HepG2 (cell line): Measurements from ENCODE around the gene BCL2L13. TPM values are rescaled to one million over a fixed set of nuclear protein-coding genes. Genes with fewer than 3 reads are reported as not detected.
A peak's percentile ranks its signal among the peaks of the same experiment; 100 is the strongest.

ENCODE experiments used
- ASH2L ChIP-seq: fragments of 300-600, 200-600 bp; sonication (generic); IDR thresholded peaks from 2 replicates; pipeline ENCODE4 v1.7.0; 2017; ENCODE audit warnings: low read depth, mild to moderate bottlenecking, moderate library complexity, mixed read lengths, low read length; ENCODE audit not compliant: insufficient read length
- ELF1 ChIP-seq: sonication (generic); formaldehyde crosslinking; IDR thresholded peaks from 2 replicates; pipeline ENCODE4 v1.4.0; 2020; ENCODE audit warnings: missing genetic modification reagents
- GABPA ChIP-seq, 2 experiments: IDR thresholded peaks; 2 replicates each; pipeline ENCODE4 v1.6.1; 2011 to 2016; ENCODE audit warnings: low read depth in 2 of 2, low read length in 1 of 2, missing biosample characterization in 1 of 2, missing genetic modification characterization in 1 of 2
- GABPB1 ChIP-seq: IDR thresholded peaks from 2 replicates; pipeline ENCODE4 v1.6.1; 2016; ENCODE audit warnings: mild to moderate bottlenecking, missing genetic modification reagents, moderate library complexity, missing compliant biosample characterization
- GFI1 ChIP-seq: sonication (generic); formaldehyde crosslinking; IDR thresholded peaks from 2 replicates; pipeline ENCODE4 v1.5.0; 2020; ENCODE audit warnings: missing genetic modification reagents, mild to moderate bottlenecking, borderline replicate concordance
- HOXA3 ChIP-seq: sonication (generic); formaldehyde crosslinking; IDR thresholded peaks from 2 replicates; pipeline ENCODE4 v1.5.0; 2020; ENCODE audit warnings: missing genetic modification reagents
- KMT2B ChIP-seq: IDR thresholded peaks from 2 replicates; pipeline ENCODE4 v1.6.1; 2016; ENCODE audit warnings: missing genetic modification reagents, missing compliant biosample characterization
- POLR2AphosphoS5 ChIP-seq: IDR thresholded peaks from 2 replicates; pipeline ENCODE4 v1.6.1; 2012; ENCODE audit warnings: low read depth, low read length
- PRPF4 ChIP-seq: fragments of 200-400 bp; formaldehyde crosslinking; IDR thresholded peaks from 2 replicates; pipeline ENCODE4 v1.6.1; 2016; ENCODE audit warnings: low read length, low read depth; ENCODE audit not compliant: poor library complexity, severe bottlenecking
- SETDB1 ChIP-seq: sonication (generic); formaldehyde crosslinking; IDR thresholded peaks from 2 replicates; pipeline ENCODE4 v1.5.1; 2020; ENCODE audit warnings: missing genetic modification reagents, mild to moderate bottlenecking, borderline replicate concordance
- SSRP1 ChIP-seq: IDR thresholded peaks from 2 replicates; pipeline ENCODE4 v1.6.1; 2016; ENCODE audit warnings: control low read depth
- XBP1 ChIP-seq: sonication (generic); formaldehyde crosslinking; IDR thresholded peaks from 2 replicates; pipeline ENCODE4 v1.5.0; 2020; ENCODE audit warnings: missing genetic modification reagents
- ZBTB3 ChIP-seq: sonication (generic); formaldehyde crosslinking; IDR thresholded peaks from 2 replicates; pipeline ENCODE4 v1.4.0; 2020; ENCODE audit warnings: low read depth, mild to moderate bottlenecking, moderate library complexity, missing genetic modification reagents, borderline replicate concordance
- ZFP91 ChIP-seq: sonication (generic); formaldehyde crosslinking; IDR thresholded peaks from 2 replicates; pipeline ENCODE4 v1.9.0; 2022; ENCODE audit warnings: missing genetic modification reagents, mild to moderate bottlenecking, borderline replicate concordance
- ZNF264 ChIP-seq: sonication (generic); formaldehyde crosslinking; IDR thresholded peaks from 2 replicates; pipeline ENCODE4 v1.4.0; 2020; ENCODE audit warnings: missing genetic modification reagents
- ZNF501 ChIP-seq: sonication (generic); formaldehyde crosslinking; IDR thresholded peaks from 2 replicates; pipeline ENCODE4 v1.5.1; 2020; ENCODE audit warnings: mild to moderate bottlenecking, moderate library complexity, missing genetic modification reagents
- ZNF605 ChIP-seq: sonication (generic); formaldehyde crosslinking; IDR thresholded peaks from 2 replicates; pipeline ENCODE4 v1.8.0; 2022; ENCODE audit warnings: mild to moderate bottlenecking, missing genetic modification reagents
- ZNF878 ChIP-seq: sonication (generic); formaldehyde crosslinking; IDR thresholded peaks from 2 replicates; pipeline ENCODE4 v1.8.1; 2023; ENCODE audit warnings: mild to moderate bottlenecking, missing genetic modification reagents, moderate library complexity
- ZSCAN29 ChIP-seq: sonication (generic); formaldehyde crosslinking; conservative IDR thresholded peaks from 2 replicates; pipeline ENCODE4 v1.4.0; 2020; ENCODE audit warnings: mild to moderate bottlenecking, missing genetic modification reagents
- polyA plus RNA-seq, 8 experiments: library from polyadenylated mRNA; depleted of rRNA in 3 of 8; stranded (reverse) in 7 of 8; unstranded in 1 of 8; fragments of >200 nt; fragmentation: Illumina TruSeq in 4 of 8; extraction: Trizol in 4 of 8; gene quantifications; 2 replicates each; pipeline versions ENCODE4 v1.2.1 to v1.2.3, GENCODE V29; 2011 to 2016; ENCODE audit warnings: low read depth in 4 of 8, missing spikeins in 1 of 8, mixed read lengths in 1 of 8; ENCODE audit not compliant: insufficient read depth in 1 of 8
- total RNA-seq, 5 experiments: library from RNA; depleted of rRNA; stranded (reverse); fragments of >200 nt; fragmentation: Illumina TruSeq; extraction: Trizol; gene quantifications; 2 replicates each; pipeline ENCODE4 v1.2.3, GENCODE V29; 2016; ENCODE audit warnings: low read depth in 1 of 5
- TF ChIP-seq, protein P1 (sequence below): sonication (generic); formaldehyde crosslinking; conservative IDR thresholded peaks from 2 replicates; pipeline ENCODE4 v1.4.0; 2020; ENCODE audit warnings: mild to moderate bottlenecking, missing genetic modification reagents, moderate library complexity
- TF ChIP-seq, protein P2 (sequence below): sonication (generic); formaldehyde crosslinking; IDR thresholded peaks from 2 replicates; pipeline ENCODE4 v1.5.0; 2020; ENCODE audit warnings: mild to moderate bottlenecking, missing genetic modification reagents
- TF ChIP-seq, protein P3 (sequence below): IDR thresholded peaks from 2 replicates; pipeline ENCODE4 v1.6.1; 2012; ENCODE audit warnings: inconsistent platforms

Gene BCL2L13
- total and polyA plus RNA-seq, 2 of the 13 experiments (the other 11 are each of a cell fraction or from before 2014, with no cell fraction given): 13.5 to 14.6 TPM

- TF ChIP-seq, protein P1, sequence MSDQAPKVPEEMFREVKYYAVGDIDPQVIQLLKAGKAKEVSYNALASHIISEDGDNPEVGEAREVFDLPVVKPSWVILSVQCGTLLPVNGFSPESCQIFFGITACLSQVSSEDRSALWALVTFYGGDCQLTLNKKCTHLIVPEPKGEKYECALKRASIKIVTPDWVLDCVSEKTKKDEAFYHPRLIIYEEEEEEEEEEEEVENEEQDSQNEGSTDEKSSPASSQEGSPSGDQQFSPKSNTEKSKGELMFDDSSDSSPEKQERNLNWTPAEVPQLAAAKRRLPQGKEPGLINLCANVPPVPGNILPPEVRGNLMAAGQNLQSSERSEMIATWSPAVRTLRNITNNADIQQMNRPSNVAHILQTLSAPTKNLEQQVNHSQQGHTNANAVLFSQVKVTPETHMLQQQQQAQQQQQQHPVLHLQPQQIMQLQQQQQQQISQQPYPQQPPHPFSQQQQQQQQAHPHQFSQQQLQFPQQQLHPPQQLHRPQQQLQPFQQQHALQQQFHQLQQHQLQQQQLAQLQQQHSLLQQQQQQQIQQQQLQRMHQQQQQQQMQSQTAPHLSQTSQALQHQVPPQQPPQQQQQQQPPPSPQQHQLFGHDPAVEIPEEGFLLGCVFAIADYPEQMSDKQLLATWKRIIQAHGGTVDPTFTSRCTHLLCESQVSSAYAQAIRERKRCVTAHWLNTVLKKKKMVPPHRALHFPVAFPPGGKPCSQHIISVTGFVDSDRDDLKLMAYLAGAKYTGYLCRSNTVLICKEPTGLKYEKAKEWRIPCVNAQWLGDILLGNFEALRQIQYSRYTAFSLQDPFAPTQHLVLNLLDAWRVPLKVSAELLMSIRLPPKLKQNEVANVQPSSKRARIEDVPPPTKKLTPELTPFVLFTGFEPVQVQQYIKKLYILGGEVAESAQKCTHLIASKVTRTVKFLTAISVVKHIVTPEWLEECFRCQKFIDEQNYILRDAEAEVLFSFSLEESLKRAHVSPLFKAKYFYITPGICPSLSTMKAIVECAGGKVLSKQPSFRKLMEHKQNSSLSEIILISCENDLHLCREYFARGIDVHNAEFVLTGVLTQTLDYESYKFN (CRISPR knock-in tag): peak; percentile 33; the same call in 1 of the 2 replicates
- TF ChIP-seq, protein P2, sequence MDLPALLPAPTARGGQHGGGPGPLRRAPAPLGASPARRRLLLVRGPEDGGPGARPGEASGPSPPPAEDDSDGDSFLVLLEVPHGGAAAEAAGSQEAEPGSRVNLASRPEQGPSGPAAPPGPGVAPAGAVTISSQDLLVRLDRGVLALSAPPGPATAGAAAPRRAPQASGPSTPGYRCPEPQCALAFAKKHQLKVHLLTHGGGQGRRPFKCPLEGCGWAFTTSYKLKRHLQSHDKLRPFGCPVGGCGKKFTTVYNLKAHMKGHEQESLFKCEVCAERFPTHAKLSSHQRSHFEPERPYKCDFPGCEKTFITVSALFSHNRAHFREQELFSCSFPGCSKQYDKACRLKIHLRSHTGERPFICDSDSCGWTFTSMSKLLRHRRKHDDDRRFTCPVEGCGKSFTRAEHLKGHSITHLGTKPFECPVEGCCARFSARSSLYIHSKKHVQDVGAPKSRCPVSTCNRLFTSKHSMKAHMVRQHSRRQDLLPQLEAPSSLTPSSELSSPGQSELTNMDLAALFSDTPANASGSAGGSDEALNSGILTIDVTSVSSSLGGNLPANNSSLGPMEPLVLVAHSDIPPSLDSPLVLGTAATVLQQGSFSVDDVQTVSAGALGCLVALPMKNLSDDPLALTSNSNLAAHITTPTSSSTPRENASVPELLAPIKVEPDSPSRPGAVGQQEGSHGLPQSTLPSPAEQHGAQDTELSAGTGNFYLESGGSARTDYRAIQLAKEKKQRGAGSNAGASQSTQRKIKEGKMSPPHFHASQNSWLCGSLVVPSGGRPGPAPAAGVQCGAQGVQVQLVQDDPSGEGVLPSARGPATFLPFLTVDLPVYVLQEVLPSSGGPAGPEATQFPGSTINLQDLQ: no peak
- TF ChIP-seq GFI1 (CRISPR knock-in tag) (0 out of 2 replicates have a peak, but pooled peaks have one; percentile 8), ZNF501 (no peak; the same call in 1 of the 2 replicates), HOXA3 (CRISPR knock-in tag) (peak; percentile 55; the same call in 1 of the 2 replicates), ASH2L (peak; percentile 28), ELF1 (CRISPR knock-in tag) (peak; percentile 79), ZNF605 (CRISPR knock-in tag) (peak; percentile 73; the same call in 1 of the 2 replicates), PRPF4 (no peak), GABPB1 (peak; percentile 69), SSRP1 (CRISPR knock-in tag) (0 out of 2 replicates have a peak, but pooled peaks have one; percentile 31), SETDB1 (no peak), ZNF264 (CRISPR knock-in tag) (0 out of 2 replicates have a peak, but pooled peaks have one; percentile 33), ZNF878 (CRISPR knock-in tag) (0 out of 2 replicates have a peak, but pooled peaks have one; percentile 55), ZBTB3 (no peak), XBP1 (CRISPR knock-in tag) (no peak), ZFP91 (CRISPR knock-in tag) (peak; percentile 45), POLR2AphosphoS5 (peak; percentile 83), GABPA (IDR thresholded peaks at IDR 0.05; ENCODE audit: low read depth, low read length) (peak; percentile 74), GABPA (CRISPR knock-in tag; IDR thresholded peaks at IDR 0.05; ENCODE audit: low read depth) (peak; percentile 92), KMT2B (peak; percentile 70), ZSCAN29 (CRISPR knock-in tag) (no peak)
- TF ChIP-seq, protein P3, sequence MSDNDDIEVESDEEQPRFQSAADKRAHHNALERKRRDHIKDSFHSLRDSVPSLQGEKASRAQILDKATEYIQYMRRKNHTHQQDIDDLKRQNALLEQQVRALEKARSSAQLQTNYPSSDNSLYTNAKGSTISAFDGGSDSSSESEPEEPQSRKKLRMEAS: peak; percentile 35; the same call in 1 of the 2 replicates
Measured at GRCh38 chr22:17777005-17777716, 138.6 kb downstream of the BCL2L13 start (continued).
